NCI-H128 (cell line): ENCODE results near the gene HS3ST6.
"Not testable (repeated sequence)": the region's sequence is repeated elsewhere in the genome, so short reads cannot be mapped to it uniquely, and the experiment has no call there.

Source experiments
- DNase-seq: peaks from one replicate; lab custom pipeline; 2025; ENCODE audit not compliant: unreplicated experiment; lab: John Stamatoyannopoulos, UW

HS3ST6 gene

GRCh38 chr16:1879477-1879876 is 38.7 kb downstream of the HS3ST6 start:
- no peak for DNase-seq

DNA sequence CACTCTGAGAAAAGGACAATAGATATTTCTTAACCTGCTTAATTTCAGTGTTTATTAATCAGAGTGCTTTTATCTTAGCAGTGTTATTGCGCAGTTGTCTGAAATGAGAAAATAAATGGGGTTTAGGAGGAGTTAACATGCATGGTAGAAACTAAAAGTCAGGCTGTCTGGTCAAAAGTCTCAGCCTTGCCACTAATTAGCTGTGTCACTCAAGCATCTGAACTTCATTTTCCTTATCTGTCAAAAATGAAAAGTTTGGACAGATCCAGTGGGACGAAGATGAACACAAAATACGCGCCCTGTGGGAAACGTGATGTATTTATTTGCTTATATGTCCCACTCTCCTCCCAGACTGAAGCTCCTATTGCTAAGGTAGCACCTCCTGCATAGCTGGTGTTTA is 40.0 kb downstream of the HS3ST6 start:
- no peak for DNase-seq

GRCh38 chr16:1877804-1878203 is 40.4 kb downstream of the HS3ST6 start:
- DNase-seq: no peak

- DNase-seq: no peak
Measured at GRCh38 chr16:1877089-1877488, 41.1 kb downstream of the HS3ST6 start.

DNA sequence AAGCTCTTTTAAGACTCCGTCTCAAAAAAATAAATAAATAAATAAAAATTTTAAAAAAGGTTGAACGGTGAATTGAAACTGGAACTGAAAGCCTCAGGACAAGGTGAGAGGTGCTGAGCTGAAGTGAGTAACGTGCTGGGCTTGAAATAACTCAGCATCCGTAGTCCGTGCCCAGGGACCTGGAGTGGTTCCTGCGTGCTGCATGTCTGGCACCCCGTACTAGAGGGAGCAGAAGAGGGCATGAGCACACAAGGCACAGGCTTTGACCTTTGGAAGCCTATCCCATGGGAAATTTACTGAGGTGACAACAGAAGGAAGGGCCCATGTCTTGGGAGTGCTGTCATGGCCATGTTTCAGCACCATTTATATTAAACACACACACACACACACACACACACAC is 41.7 kb downstream of the HS3ST6 start:
- no peak for DNase-seq

DNA sequence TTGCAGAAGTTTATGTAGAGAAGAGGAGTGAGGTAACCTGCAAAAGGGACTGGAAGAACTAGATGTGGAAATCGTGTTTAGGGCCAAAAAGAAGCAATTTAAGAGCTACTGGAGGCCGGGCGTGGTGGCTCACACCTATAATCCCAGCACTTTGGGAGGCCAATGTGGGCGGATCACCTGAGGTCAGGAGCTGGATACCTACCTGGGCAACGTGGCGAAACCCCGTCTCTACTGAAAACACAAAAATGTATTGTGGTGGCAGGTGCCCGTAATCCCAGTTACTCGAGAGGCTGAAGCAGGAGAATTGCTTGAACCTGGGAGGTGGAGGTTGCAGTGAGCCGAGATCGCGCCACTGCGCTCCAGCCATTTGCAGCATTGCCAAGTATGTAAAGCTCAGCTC is 42.1 kb downstream of the HS3ST6 start:
- not testable (repeated sequence) for DNase-seq

- DNase-seq: no peak
Measured at GRCh38 chr16:1874854-1875253, 43.4 kb downstream of the HS3ST6 start.

- DNase-seq: no peak
Measured at GRCh38 chr16:1871974-1872635, 46.1 kb downstream of the HS3ST6 start, which contains the start of gene MEIOB. Gene MEIOB, minus strand, starts transcription at chr16:1872164. Its CDS starts 3,989 bp downstream, at chr16:1868175.

GRCh38 chr16:1870365-1871082 is 47.7 kb downstream of the HS3ST6 start:
- no peak for DNase-seq

- DNase-seq: no peak
Measured at GRCh38 chr16:1865902-1866690, 52.1 kb downstream of the HS3ST6 start.

DNA sequence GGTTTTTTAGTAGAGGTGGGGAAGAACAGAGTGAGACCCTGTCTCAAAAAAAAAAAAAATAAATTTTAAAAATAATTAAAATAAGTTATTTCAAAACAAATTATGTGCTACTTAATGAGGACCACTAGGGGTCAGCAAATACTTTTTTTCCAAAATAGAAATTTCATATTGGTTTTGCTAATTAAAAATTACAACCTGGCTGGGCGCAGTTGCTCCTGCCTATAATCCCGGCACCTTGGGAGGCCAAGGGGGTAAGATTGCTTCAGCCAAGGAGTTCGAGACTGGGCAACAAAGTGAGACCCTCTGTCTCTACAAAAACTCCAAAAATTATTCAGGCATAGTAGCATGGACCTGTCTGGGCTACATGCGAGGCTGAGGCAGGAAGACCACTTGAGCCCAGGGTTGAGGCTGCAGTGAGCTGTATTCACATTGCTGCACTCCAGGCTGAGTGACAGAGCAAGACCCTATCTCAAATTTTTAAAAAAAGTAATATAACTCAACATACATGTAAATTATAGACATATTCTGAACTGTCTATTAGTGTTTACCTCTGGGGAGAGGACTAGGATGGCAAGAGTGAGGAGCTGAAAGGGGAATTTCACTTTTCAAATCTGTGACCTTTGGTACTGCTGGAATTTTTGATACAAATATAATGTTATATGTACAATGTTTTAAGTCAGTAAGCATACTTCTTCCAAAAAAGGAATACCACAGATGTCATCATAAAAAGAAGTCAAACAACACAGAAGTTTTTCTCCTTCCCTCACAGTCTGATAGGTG is 54.3 kb downstream of the HS3ST6 start:
- no peak for DNase-seq

GRCh38 chr16:1862394-1862793 is 55.8 kb downstream of the HS3ST6 start:
- DNase-seq: no peak

DNA sequence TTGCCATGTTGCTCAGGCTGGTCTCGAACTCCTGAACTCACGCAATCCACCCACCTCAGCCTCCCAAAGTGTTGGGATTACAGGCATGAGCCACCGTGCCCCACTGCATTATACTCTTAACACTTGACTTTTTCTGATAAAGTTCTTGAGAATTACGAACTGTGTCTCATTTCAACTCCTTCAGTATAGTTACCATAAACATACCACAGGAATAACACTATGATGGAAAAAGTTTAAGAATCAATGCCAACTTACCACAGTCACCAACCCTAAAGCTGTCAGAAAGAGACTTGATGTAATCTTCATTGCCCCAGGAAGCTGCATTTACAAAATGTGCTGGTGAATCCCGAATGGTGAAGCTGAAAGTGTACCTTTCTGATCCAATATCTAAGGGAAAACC is 56.5 kb downstream of the HS3ST6 start:
- DNase-seq: no peak
